Measurements from ENCODE around the gene ZBTB8OS. TPM values are rescaled to one million over a fixed set of nuclear protein-coding genes. Genes with fewer than 3 reads are reported as not detected.
A peak's percentile ranks its signal among the peaks of the same experiment; 100 is the strongest.

ZBTB8OS gene
- total RNA-seq, 2 experiments from 2014 or later, result 23.9 to 24.1 TPM

DNA sequence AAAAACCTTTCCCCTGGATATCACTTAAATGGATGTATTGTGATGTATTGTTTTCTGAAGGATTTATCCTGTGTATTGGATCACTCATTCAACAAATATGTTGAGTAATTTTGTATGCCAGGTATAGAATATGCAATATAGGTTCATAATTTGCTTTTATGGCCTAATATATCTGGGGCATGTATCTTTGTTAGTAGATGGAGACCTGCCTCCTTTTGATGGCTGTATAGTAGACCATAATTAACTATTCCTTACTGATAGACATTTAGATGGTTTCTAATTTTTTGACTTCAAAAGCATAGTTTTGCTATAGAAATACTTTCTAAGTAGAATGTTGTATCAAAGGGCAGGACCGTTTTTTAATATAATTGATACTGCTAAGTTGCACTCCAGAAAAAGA, 9.2 kb upstream of the ZBTB8OS start:
- intact Hi-C loops (cut with DNase I, micrococcal nuclease), result loop anchor here in 1 of 2 experiments (10.0 kb wide), 2 partner anchors 585 to 1015 kb away; partner anchors contain the start of genes PEF1 and TMEM39B
- H3K9me3 ChIP-seq (ENCODE audit: control insufficient read depth in 1 of 2, insufficient read depth in 1 of 2, low read length in 2 of 2), result no peaks in the 10 kb centered on the region
- H3K4me1 Mint-ChIP-seq (ENCODE audit: low read depth), result peaks cover 31% of the 10 kb centered on the region
- ChIA-PET CTCF (no interaction called here), POLR2A (interaction anchor here (1.6 kb wide), 1 partner anchor 9 kb away, joined by 5 read pairs; the partner anchor contains the start of gene RBBP4)
- H3K27ac Mint-ChIP-seq, result no peak overlapping the region
- no peaks in the 10 kb centered on the region for H3K9me3 Mint-ChIP-seq
- no peak overlapping the region for H3K4me3 Mint-ChIP-seq
- H3K36me3 ChIP-seq (ENCODE audit: insufficient read depth, low read length), result peaks cover 90% of the 10 kb centered on the region
- no peak overlapping the region for H3K27ac ChIP-seq (ENCODE audit: low read depth in 1 of 2, low read length in 2 of 2)
- DNase-seq (no peak), ATAC-seq (ENCODE audit: poor library complexity) (no peak)
- H3K4me3 ChIP-seq (ENCODE audit: low read length), result no peak overlapping the region
- H3K27me3 Mint-ChIP-seq, result no peaks in the 10 kb centered on the region
- no peaks in the 10 kb centered on the region for H3K27me3 ChIP-seq (ENCODE audit: control insufficient read depth in 1 of 2, insufficient read depth in 2 of 2, low read length in 2 of 2)
- peaks cover 89% of the 10 kb centered on the region for H3K36me3 Mint-ChIP-seq (ENCODE audit: low read depth)
- TF ChIP-seq, protein P1, sequence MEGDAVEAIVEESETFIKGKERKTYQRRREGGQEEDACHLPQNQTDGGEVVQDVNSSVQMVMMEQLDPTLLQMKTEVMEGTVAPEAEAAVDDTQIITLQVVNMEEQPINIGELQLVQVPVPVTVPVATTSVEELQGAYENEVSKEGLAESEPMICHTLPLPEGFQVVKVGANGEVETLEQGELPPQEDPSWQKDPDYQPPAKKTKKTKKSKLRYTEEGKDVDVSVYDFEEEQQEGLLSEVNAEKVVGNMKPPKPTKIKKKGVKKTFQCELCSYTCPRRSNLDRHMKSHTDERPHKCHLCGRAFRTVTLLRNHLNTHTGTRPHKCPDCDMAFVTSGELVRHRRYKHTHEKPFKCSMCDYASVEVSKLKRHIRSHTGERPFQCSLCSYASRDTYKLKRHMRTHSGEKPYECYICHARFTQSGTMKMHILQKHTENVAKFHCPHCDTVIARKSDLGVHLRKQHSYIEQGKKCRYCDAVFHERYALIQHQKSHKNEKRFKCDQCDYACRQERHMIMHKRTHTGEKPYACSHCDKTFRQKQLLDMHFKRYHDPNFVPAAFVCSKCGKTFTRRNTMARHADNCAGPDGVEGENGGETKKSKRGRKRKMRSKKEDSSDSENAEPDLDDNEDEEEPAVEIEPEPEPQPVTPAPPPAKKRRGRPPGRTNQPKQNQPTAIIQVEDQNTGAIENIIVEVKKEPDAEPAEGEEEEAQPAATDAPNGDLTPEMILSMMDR (IDR thresholded peaks at IDR 0.05), result no peak
- H3K4me1 ChIP-seq (ENCODE audit: insufficient read depth, low read length), result peaks cover 5% of the 10 kb centered on the region

DNA sequence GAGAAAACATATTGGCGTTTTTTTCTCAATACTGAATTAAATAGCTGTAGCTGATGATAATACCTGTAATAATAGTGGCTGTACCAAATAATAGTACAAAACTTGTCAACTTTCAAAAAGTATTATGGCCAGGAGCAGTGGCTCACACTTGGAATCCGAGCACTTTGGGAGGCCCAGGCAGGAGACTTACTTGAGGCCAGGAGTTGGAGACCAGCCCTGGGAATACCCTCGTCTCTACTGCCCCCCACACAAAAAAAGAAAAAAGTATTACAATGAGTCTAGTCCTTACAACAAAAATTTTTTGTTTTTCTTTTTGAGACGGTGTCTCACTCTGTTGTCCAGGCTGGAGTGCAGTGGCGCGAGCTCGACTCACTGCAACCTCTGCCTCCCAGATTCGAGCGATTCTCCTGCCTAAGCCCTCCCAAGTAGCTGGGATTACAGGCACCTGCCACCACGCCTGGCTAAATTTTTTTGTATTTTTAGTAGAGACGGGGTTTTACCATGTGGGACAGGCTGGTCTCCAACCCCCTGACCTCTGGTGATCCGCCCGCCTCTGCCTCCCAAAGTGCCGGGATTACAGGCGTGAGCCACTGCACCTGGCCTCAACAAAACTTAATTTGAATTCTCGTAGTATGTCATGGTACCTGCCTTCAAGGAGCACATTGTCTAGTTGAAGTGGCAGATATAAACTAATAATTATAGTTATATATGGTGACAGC, 2.1 kb upstream of the ZBTB8OS start:
- Histone ChIP-seq H3K27me3 (ENCODE audit: control insufficient read depth in 1 of 2, insufficient read depth in 2 of 2, low read length in 2 of 2) (no peaks in the 10 kb centered on the region), H3K9me3 (ENCODE audit: control insufficient read depth in 1 of 2, insufficient read depth in 1 of 2, low read length in 2 of 2) (no peaks in the 10 kb centered on the region), H3K27ac (ENCODE audit: low read depth in 1 of 2, low read length in 2 of 2) (peak overlapping the region; percentile 98 to 99), H3K4me1 (ENCODE audit: insufficient read depth, low read length) (peaks cover 54% of the 10 kb centered on the region), H3K4me3 (ENCODE audit: low read length) (peak overlapping the region; percentile 80), H3K36me3 (ENCODE audit: insufficient read depth, low read length) (peaks cover 48% of the 10 kb centered on the region)
- ChIA-PET POLR2A (interaction anchor here (0.6 to 3.6 kb wide), 7 partner anchors 18 to 544 kb away, joined by 3 to 24 read pairs (median 4); partner anchors contain the start of genes KPNA6, S100PBP and YARS1), CTCF (interaction anchor here (0.7 kb wide), 1 partner anchor 132 kb away, joined by 4 read pairs; no protein-coding TSS in a partner anchor)
- peak overlapping the region; percentile 94 for H3K4me3 Mint-ChIP-seq
- H3K9me3 Mint-ChIP-seq, result no peaks in the 10 kb centered on the region
- H3K27ac Mint-ChIP-seq, result peak overlapping the region; percentile 95
- peaks cover 72% of the 10 kb centered on the region for H3K4me1 Mint-ChIP-seq (ENCODE audit: low read depth)
- no peak for ATAC-seq (ENCODE audit: poor library complexity)
- intact Hi-C loops (cut with DNase I, micrococcal nuclease), result loop anchor here in 1 of 2 experiments (5.0 to 10.0 kb wide), 5 partner anchors 475 to 1740 kb away; partner anchors contain the start of genes PEF1, SNRNP40, TMEM39B and ZCCHC17
- DNase-seq, result no peak
- TF ChIP-seq, protein P1 (IDR thresholded peaks at IDR 0.05), result no peak
- H3K36me3 Mint-ChIP-seq (ENCODE audit: low read depth), result peaks cover 72% of the 10 kb centered on the region
- no peaks in the 10 kb centered on the region for H3K27me3 Mint-ChIP-seq

DNA sequence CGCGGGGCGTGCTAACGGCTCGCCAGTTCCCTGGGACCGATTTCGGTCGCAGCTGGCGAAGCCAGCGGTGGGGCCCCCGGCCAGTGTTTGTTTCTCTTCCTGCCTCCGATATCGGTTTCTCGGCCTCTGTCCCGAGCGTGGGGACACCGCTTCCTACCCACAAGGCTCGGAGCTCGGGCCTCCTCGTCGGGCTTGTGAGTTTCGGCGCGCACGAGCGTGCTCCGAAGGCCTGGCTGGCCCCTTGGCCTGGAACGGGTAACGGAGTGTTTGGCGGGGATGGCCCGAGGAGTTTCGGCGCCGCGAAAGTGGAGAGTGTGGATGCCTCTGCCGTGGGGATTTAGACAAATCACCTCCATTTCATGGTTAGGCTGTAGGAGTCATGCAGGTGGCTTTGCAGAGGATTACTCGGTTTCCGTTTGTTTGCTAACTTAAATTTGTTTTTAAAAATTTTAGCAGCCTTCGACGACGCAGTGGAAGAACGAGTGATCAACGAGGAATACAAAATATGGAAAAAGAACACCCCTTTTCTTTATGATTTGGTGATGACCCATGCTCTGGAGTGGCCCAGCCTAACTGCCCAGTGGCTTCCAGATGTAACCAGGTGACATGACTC, 1.2 kb upstream of the ZBTB8OS start:
- Mint-ChIP-seq H3K27ac (peak overlapping the region; percentile 95), H3K4me3 (peak overlapping the region; percentile 94), H3K4me1 (ENCODE audit: low read depth) (peaks cover 67% of the 10 kb centered on the region), H3K36me3 (ENCODE audit: low read depth) (peaks cover 64% of the 10 kb centered on the region), H3K27me3 (no peaks in the 10 kb centered on the region), H3K9me3 (no peaks in the 10 kb centered on the region)
- DNase-seq (peak in 1 of 14 experiments; percentile 20), ATAC-seq (ENCODE audit: poor library complexity) (no peak)
- H3K9me3 ChIP-seq (ENCODE audit: control insufficient read depth in 1 of 2, insufficient read depth in 1 of 2, low read length in 2 of 2), result no peaks in the 10 kb centered on the region
- H3K27me3 ChIP-seq (ENCODE audit: control insufficient read depth in 1 of 2, insufficient read depth in 2 of 2, low read length in 2 of 2), result no peaks in the 10 kb centered on the region
- intact Hi-C loops (cut with DNase I, micrococcal nuclease), result loop anchor here in 1 of 2 experiments (2.0 to 10.0 kb wide), 6 partner anchors 165 to 1739 kb away; partner anchors contain the start of genes PEF1, S100PBP, SNRNP40 and TMEM39B
- TF ChIP-seq, protein P1 (IDR thresholded peaks at IDR 0.05), result no peak
- POLR2A ChIA-PET, result interaction anchor here (0.6 to 3.6 kb wide), 34 partner anchors 9 to 1933 kb away, joined by 3 to 24 read pairs (median 4); partner anchors contain the start of genes BSDC1, HDAC1, KHDRBS1 and KPNA6
- peak overlapping the region; percentile 98 to 99 for H3K27ac ChIP-seq (ENCODE audit: low read depth in 1 of 2, low read length in 2 of 2)
- CTCF ChIA-PET, result no interaction called here
- peaks cover 42% of the 10 kb centered on the region for H3K36me3 ChIP-seq (ENCODE audit: insufficient read depth, low read length)
- H3K4me1 ChIP-seq (ENCODE audit: insufficient read depth, low read length), result peaks cover 56% of the 10 kb centered on the region
- H3K4me3 ChIP-seq (ENCODE audit: low read length), result peak overlapping the region; percentile 80

Measured in CD4-positive, alpha-beta T cell (primary cell).